ENCODE results near the gene FAM83E.

The FAM83E gene

GRCh38 chr19:48571378-48572162 is 43.3 kb downstream of the FAM83E start:
- no peak for DNase-seq

DNA sequence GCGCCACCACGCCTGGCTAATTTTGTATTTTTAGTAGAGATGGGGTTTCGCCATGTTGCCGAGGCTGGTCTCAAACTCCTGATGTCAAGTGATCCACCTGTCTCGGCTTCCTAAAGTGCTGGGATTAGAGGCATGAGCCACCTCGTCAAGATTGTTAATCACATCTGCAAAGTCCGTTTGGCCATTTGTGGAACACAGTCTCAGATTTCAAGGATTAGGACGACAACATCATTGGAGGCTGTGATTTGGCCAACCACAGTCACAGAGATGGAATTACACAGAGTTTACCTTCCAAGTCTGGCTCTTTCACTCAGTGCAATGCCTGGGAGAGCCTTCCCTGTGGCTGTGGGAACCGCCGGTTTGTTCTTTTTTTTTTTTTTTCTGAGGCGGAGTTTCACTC is 45.1 kb downstream of the FAM83E start:
- no peak for DNase-seq

DNA sequence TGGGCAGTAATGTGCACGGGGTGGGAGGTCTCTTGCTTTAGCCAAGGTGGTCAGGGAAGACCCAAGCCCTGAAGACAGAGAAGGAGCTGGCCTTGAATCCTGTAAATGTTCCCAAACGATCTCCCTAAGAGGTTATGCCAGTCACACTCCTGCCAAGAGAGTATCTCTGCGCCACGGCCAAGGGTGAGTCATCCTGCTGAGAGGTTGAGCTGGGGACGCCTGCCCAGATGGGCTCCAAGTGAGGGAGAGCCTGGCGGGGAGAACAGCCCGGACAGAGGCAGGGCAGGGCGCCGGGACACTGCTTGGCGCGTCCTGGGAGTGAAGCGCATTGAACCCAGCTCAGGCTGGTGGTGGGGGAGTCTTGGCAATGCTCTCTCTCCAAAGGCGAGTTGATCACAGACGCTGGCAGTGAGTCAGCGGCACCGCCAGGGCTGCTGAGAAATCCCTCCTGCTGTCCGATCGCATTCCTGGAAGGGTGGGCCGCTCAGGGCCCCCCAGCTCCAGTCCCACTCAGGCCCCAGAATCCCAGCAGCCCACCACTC is 46.5 kb downstream of the FAM83E start:
- no peak for DNase-seq

- DNase-seq = no peak
Observed at GRCh38 chr19:48565090-48565489, 49.8 kb downstream of the FAM83E start.

Data from stimulated activated naive CD4-positive, alpha-beta T cell treated with Interleukin-2 at 50 U/mL for 16 hours (primary cell).